GM12878 (cell line): ENCODE measurements around the gene ANGPTL4. TPM values are rescaled to one million over a fixed set of nuclear protein-coding genes. Genes with fewer than 3 reads are reported as not detected.

Experiments used
- ATAC-seq: fragments of 200-7000 bp; cut with Tn5 transposase; 3 replicates; pipeline ENCODE4 v1.9.1; 2020; ENCODE audit warnings: mild to moderate bottlenecking, moderate library complexity
- BruUV-seq: library from RNA; stranded (reverse); fragments of 400-500 nt; replicated peaks from 2 replicates; lab custom pipeline; 2021; lab: Mats Ljungman, UMichigan
- CTCF ChIA-PET: fragments of 300-600 bp; sonication (Branson Sonifier 250); formaldehyde crosslinking; extraction: SDS; loops from one replicate; lab custom pipeline; 2021; ENCODE audit warnings: inconsistent platforms; lab: Yijun Ruan, JAX
- POLR2A ChIA-PET: fragments of 350-600 bp; formaldehyde crosslinking; extraction: SDS; loops from one replicate; lab custom pipeline; 2021; ENCODE audit warnings: inconsistent platforms; lab: Charles Lee
- RAD21 ChIA-PET: fragments of 300-600 bp; sonication (Branson Sonifier 250); formaldehyde crosslinking; loops from one replicate; lab custom pipeline; 2023; ENCODE audit warnings: antibody characterized with exemption; ENCODE audit not compliant: unreplicated experiment; lab: Charles Lee
- SMC1A ChIA-PET: fragments of 300-600 bp; sonication (Branson Sonifier 250); formaldehyde crosslinking; loops from one replicate; lab custom pipeline; 2023; ENCODE audit not compliant: unreplicated experiment, uncharacterized antibody; lab: Charles Lee
- DNase-seq: peaks from one replicate; pipeline ENCODE4 v3.0.0-alpha.2; 2011; ENCODE audit warnings: low read depth, low spot score
- FAIRE-seq: peaks from 3 replicates; lab custom pipeline; 2011; peaks lifted over from hg19 to GRCh38; lab: Jason Lieb, UNC
- H2AFZ ChIP-seq: 2 replicates; pipeline ENCODE4 v1.6.0; 2011; ENCODE audit warnings: low read depth, low read length, control low read depth; ENCODE audit not compliant: control insufficient read depth
- H3K27ac ChIP-seq: 2 replicates; pipeline ENCODE4 v1.5.1; 2011; ENCODE audit warnings: control low read depth; ENCODE audit not compliant: control insufficient read depth, insufficient read depth
- H3K27me3 ChIP-seq, 2 experiments: replicated peaks in 1 of 2; 2 replicates each; pipeline versions ENCODE4 v1.6.0 to v1.6.1; 2011; ENCODE audit warnings: low read length in 1 of 2; ENCODE audit not compliant: control insufficient read depth in 2 of 2, insufficient read depth in 2 of 2
- H3K36me3 ChIP-seq, 2 experiments: 2 replicates each; pipeline ENCODE4 v1.5.1; 2011; ENCODE audit warnings: low read length in 1 of 2; ENCODE audit not compliant: control insufficient read depth in 2 of 2, insufficient read depth in 2 of 2
- H3K4me1 ChIP-seq: 2 replicates; pipeline ENCODE4 v1.6.1; 2011; ENCODE audit warnings: mild to moderate bottlenecking, low read length, moderate library complexity, mixed read lengths; ENCODE audit not compliant: control insufficient read depth, insufficient read depth
- H3K4me2 ChIP-seq: 2 replicates; pipeline ENCODE4 v1.6.0; 2011; ENCODE audit warnings: control low read depth; ENCODE audit not compliant: control insufficient read depth, insufficient read depth
- H3K4me3 ChIP-seq: fragments of 200-600 bp; sonication (generic); 2 replicates; pipeline ENCODE4 v1.5.1; 2016
- H3K79me2 ChIP-seq: 2 replicates; pipeline ENCODE4 v1.6.0; 2011; ENCODE audit warnings: low read length; ENCODE audit not compliant: control insufficient read depth, insufficient read depth
- H3K9ac ChIP-seq: 2 replicates; pipeline ENCODE4 v1.8.0; 2011; ENCODE audit warnings: low read length, control low read depth, mixed read lengths; ENCODE audit not compliant: control insufficient read depth, insufficient read depth
- H3K9me3 ChIP-seq: replicated peaks from 3 replicates; pipeline ENCODE4 v1.5.1; 2011; ENCODE audit warnings: mild to moderate bottlenecking, low read length; ENCODE audit not compliant: control insufficient read depth, insufficient read depth
- H4K20me1 ChIP-seq: 2 replicates; pipeline ENCODE4 v1.6.0; 2011; ENCODE audit not compliant: control insufficient read depth, insufficient read depth
- HDGF ChIP-seq: fragments of 450-650 bp; IDR thresholded peaks from 2 replicates; pipeline ENCODE4 v1.6.1; 2016; ENCODE audit warnings: antibody characterized with exemption
- WGBS: methylation state at CpG from one replicate; pipeline ENCODE4 v1.1.6; 2016; ENCODE audit warnings: low lambda C conversion rate; ENCODE audit not compliant: insufficient replicate concordance, insufficient coverage; ENCODE audit errors: missing lambda C conversion rate; 5-methylcytosine and 5-hydroxymethylcytosine counted together
- in situ Hi-C: fragments of 300-500 bp; cut with MboI; formaldehyde crosslinking; loops from 9 replicates; pipeline ENCODE4 v1.14.3; 2018; ENCODE audit warnings: mixed read lengths
- intact Hi-C: fragments of 100-400 bp; cut with micrococcal nuclease; formaldehyde crosslinking; loops from one replicate; pipeline ENCODE4 v1.14.2; 2022; ENCODE audit not compliant: unreplicated experiment
- polyA plus RNA-seq, 11 experiments: library from polyadenylated mRNA; depleted of rRNA in 4 of 11; unstranded in 6 of 11; stranded (reverse) in 5 of 11; fragments of >200 nt; fragmentation: Nextera tagmentation in 4 of 11; fragmentation: Illumina TruSeq in 1 of 11; extraction: Ambion mirVana in 4 of 11; extraction: Trizol in 1 of 11; gene quantifications; 1 replicate in 1 of 11; 2 replicates in 10 of 11; pipeline versions ENCODE4 v1.2.1 to v1.2.3, GENCODE V29; 2011 to 2016; ENCODE audit warnings: inconsistent platforms in 2 of 11, missing spikeins in 2 of 11, low read depth in 1 of 11
- total RNA-seq, 4 experiments: library from RNA; depleted of rRNA in 3 of 4; stranded (reverse); fragments of >200 nt in 3 of 4; fragmentation: Illumina TruSeq in 1 of 4; extraction: Trizol in 1 of 4; gene quantifications; 2 replicates each; pipeline versions ENCODE4 v1.2.1 to v1.2.3, GENCODE V29; 2013 to 2021
- TF ChIP-seq, protein P1 (sequence below), 3 experiments: IDR thresholded peaks in 2 of 3; conservative IDR thresholded peaks in 1 of 3; 2 replicates each; pipeline ENCODE4 v1.5.1; 2011; ENCODE audit warnings: low read depth in 3 of 3, low read length in 3 of 3, mild to moderate bottlenecking in 3 of 3, control low read depth in 2 of 3, moderate library complexity in 2 of 3, inconsistent platforms in 1 of 3, mixed read lengths in 1 of 3; ENCODE audit not compliant: control insufficient read depth in 2 of 3, insufficient read depth in 1 of 3; ENCODE audit errors: extremely low read depth in 1 of 3
- TF ChIP-seq, protein P2 (sequence below): fragments of 450-650 bp; formaldehyde crosslinking; IDR thresholded peaks from 2 replicates; pipeline ENCODE4 v1.4.0; 2022; ENCODE audit warnings: mild to moderate bottlenecking, moderate library complexity

ANGPTL4 gene
- total and polyA plus RNA-seq, 10 of the 15 experiments (the other 5 are each of a cell fraction or from before 2014, with no cell fraction given): 0.45 TPM; not detected in 9

DNA sequence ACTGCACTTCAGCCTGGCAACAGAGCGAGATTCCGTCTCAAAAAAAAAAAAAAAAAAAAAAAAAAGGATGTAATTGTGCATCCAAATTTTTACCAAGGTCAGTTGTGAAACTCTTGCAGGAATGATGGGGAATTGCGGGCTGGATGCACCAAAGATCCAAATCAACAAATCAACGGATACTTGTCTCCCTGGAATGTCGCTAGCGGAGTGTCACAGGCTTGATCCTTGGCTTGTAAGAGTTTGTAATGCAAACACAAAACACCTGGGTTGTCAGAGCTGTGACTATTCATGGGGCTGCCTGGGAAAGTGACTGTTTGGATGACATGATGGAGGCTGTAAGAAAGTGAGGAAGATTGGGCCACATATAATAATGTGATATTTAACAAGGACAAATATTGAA, 25.1 kb upstream of the ANGPTL4 start:
- no peaks in the 10 kb centered on the region for H3K79me2 ChIP-seq
- TF ChIP-seq HDGF: no peak
- TF ChIP-seq, all 136 proteins: peak for 0
- no peak for ATAC-seq
- CTCF ChIA-PET: interaction anchor here (1.0 kb wide), 1 partner anchor 15 kb away, joined by 3 read pairs; no protein-coding TSS in a partner anchor
- Histone ChIP-seq H3K4me3 (no peak overlapping the region), H3K4me2 (no peak overlapping the region), H2AFZ (no peak overlapping the region), H3K27ac (no peak overlapping the region), H3K9ac (no peak overlapping the region), H3K36me3 (no peaks in the 10 kb centered on the region), H4K20me1 (no peaks in the 10 kb centered on the region), H3K4me1 (peaks cover 5% of the 10 kb centered on the region), H3K27me3 (peaks cover 2 to 5% of the 10 kb centered on the region in 2 experiments; a peak in 3 of 4 replicates), H3K9me3 (no peaks in the 10 kb centered on the region)
- 58% methylated on average over 4 of the region's 6 CpGs for WGBS
- SMC1A ChIA-PET: no interaction called here
- intact Hi-C loops (no loop called here), in situ Hi-C loops (no loop called here)
- no TSS peak for BruUV-seq
- no peak for FAIRE-seq
- no peak for DNase-seq
- POLR2A ChIA-PET: no interaction called here
- RAD21 ChIA-PET: no interaction called here

DNA sequence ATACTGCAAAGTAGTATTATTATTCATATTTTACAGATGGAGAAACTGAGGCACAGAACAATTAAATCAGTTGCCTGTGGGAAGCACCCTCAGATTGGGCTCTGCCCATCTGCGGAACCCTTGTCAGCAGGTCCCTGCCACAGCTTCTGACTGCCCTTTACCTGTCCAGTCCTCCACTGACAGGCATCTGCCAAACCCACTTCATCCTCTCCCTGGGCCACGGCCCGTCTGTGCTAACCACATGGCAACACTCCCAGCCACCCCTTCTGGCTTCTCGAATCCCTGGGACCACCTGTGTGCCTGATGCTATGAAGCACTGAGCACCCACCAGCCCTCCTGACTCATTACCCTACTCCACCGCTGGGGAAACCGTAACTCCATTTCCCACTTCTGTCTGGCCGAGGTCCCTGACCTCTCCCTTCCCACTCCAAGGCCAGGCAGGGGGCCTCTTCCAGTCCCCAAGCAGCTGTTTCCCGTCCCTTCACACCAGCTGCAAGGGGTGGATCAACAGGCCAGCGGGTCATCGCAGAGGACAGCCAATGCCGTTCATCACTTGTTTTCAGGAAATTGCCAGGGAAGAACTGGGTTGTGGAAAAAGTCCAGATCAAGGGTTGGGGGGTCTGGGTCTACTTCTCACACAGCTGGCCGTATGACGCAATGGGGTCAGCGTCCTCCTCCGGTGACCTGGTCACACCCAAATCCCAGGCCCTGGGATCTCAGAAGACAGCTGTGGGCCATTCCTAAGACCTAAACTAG, 23.4 kb upstream of the ANGPTL4 start:
- DNase-seq (no peak), FAIRE-seq (no peak), ATAC-seq (no peak)
- no TSS peak for BruUV-seq
- ChIA-PET CTCF (interaction anchor here (0.6 kb wide), 1 partner anchor 76 kb away, joined by 3 read pairs; no protein-coding TSS in a partner anchor), POLR2A (no interaction called here), SMC1A (interaction anchor here (0.5 kb wide), 1 partner anchor 21 kb away, joined by 3 read pairs; no protein-coding TSS in a partner anchor), RAD21 (interaction anchor here (0.6 to 0.8 kb wide), 2 partner anchors 14 to 163 kb away, joined by 3 to 4 read pairs; no protein-coding TSS in a partner anchor)
- TF ChIP-seq, protein P1, sequence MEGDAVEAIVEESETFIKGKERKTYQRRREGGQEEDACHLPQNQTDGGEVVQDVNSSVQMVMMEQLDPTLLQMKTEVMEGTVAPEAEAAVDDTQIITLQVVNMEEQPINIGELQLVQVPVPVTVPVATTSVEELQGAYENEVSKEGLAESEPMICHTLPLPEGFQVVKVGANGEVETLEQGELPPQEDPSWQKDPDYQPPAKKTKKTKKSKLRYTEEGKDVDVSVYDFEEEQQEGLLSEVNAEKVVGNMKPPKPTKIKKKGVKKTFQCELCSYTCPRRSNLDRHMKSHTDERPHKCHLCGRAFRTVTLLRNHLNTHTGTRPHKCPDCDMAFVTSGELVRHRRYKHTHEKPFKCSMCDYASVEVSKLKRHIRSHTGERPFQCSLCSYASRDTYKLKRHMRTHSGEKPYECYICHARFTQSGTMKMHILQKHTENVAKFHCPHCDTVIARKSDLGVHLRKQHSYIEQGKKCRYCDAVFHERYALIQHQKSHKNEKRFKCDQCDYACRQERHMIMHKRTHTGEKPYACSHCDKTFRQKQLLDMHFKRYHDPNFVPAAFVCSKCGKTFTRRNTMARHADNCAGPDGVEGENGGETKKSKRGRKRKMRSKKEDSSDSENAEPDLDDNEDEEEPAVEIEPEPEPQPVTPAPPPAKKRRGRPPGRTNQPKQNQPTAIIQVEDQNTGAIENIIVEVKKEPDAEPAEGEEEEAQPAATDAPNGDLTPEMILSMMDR (IDR thresholded peaks at IDR 0.05 in 2 of 3, conservative IDR thresholded peaks at IDR 0.05 in 1 of 3; ENCODE audit: control insufficient read depth in 2 of 3, extremely low read depth in 1 of 3, insufficient read depth in 1 of 3, low read depth in 3 of 3, low read length in 3 of 3): 0 out of 6 replicates have a peak, but pooled peaks of 2 of the 3 experiments have one; percentile 4 to 12
- TF ChIP-seq, protein P2, sequence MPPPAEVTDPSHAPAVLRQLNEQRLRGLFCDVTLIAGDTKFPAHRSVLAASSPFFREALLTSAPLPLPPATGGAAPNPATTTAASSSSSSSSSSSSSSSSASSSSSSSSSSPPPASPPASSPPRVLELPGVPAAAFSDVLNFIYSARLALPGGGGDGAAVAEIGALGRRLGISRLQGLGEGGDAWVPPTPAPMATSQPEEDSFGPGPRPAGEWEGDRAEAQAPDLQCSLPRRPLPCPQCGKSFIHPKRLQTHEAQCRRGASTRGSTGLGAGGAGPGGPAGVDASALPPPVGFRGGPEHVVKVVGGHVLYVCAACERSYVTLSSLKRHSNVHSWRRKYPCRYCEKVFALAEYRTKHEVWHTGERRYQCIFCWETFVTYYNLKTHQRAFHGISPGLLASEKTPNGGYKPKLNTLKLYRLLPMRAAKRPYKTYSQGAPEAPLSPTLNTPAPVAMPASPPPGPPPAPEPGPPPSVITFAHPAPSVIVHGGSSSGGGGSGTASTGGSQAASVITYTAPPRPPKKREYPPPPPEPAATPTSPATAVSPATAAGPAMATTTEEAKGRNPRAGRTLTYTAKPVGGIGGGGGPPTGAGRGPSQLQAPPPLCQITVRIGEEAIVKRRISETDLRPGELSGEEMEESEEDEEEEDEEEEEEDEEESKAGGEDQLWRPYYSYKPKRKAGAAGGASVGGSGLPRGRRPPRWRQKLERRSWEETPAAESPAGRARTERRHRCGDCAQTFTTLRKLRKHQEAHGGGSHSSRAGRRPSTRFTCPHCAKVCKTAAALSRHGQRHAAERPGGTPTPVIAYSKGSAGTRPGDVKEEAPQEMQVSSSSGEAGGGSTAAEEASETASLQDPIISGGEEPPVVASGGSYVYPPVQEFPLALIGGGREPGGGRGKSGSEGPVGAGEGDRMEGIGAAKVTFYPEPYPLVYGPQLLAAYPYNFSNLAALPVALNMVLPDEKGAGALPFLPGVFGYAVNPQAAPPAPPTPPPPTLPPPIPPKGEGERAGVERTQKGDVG: no peak
- H3K9me3 ChIP-seq: no peaks in the 10 kb centered on the region
- H3K9ac ChIP-seq: no peak overlapping the region
- H3K4me1 ChIP-seq: peaks cover 5% of the 10 kb centered on the region
- H3K27ac ChIP-seq: no peak overlapping the region
- no peak overlapping the region for H3K4me3 ChIP-seq
- no peak overlapping the region for H3K4me2 ChIP-seq
- whole genome bisulfite sequencing: 10% methylated on average over 15 of the region's 15 CpGs
- no peaks in the 10 kb centered on the region for H3K79me2 ChIP-seq
- intact Hi-C loops: no loop called here
- H3K27me3 ChIP-seq: peaks cover 2% of the 10 kb centered on the region in 2 experiments; a peak in 3 of 4 replicates
- in situ Hi-C loops: no loop called here
- no peaks in the 10 kb centered on the region for H3K36me3 ChIP-seq
- no peaks in the 10 kb centered on the region for H4K20me1 ChIP-seq
- no peak overlapping the region for H2AFZ ChIP-seq
